Epidermal melanocyte (primary cell): ENCODE results near the gene PREX1.

Source experiments
- DNase-seq: peaks from one replicate; pipeline ENCODE4 v3.0.0; 2011; ENCODE audit warnings: low spot score; ENCODE audit not compliant: insufficient read length

The PREX1 gene

DNA sequence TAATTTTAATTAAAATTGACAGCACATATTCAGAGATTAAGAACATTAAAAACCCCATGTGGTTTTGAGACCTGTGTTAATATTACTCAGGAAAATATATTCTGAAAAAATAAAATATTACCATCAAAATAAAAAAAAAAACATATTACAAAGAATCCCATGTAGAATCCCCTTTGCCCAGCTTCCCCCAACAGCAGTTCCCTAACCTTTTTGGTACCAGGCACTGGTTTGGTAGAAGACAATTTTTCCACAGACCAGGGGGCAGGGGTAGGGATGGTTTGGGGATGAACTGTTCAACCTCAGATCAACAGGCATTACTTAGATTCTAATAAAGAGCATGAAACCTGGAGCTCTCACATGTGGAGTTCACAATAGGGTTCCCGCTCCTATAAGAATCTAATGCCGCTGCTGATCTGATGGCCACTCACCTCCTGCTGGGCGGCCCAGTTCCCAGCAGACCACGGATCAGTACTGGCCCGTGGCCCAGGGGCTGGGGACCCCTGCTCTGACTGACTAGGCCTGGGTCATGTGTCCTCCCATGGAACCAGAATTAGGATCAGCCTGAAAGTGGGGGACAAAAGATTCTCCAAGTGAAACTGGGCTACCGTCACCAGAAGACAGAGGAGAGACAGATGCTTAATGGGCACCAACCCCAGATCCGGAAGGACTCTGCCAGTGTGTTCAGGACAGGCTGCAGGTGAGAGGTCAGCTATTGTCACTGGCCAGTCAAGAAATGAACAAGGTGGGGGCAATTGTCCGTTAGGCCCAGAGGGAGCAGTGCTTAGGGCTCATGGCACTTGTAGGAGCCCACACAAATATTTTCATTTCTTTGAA, 235.5 kb downstream of the PREX1 start:
- DNase-seq: no peak

DNA sequence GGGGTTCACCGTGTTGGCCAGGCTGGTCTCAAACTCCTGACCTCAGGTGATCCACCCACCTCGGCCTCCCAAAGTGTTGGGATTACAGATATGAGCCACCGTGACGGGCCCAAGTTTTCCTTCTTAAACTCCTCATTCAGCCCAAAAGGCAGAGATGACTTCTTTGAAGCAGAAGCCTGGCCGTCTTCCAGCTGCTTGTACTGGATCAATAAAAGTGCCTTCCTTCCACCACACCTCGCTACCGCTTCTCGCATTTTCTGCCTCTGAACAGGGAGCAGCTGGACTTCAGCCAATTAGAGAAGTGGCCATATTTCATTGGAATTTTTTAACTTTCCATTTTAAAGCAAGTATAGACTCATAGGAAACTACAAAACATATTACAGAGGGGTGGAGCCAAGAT, 241.1 kb downstream of the PREX1 start:
- DNase-seq: no peak

DNA sequence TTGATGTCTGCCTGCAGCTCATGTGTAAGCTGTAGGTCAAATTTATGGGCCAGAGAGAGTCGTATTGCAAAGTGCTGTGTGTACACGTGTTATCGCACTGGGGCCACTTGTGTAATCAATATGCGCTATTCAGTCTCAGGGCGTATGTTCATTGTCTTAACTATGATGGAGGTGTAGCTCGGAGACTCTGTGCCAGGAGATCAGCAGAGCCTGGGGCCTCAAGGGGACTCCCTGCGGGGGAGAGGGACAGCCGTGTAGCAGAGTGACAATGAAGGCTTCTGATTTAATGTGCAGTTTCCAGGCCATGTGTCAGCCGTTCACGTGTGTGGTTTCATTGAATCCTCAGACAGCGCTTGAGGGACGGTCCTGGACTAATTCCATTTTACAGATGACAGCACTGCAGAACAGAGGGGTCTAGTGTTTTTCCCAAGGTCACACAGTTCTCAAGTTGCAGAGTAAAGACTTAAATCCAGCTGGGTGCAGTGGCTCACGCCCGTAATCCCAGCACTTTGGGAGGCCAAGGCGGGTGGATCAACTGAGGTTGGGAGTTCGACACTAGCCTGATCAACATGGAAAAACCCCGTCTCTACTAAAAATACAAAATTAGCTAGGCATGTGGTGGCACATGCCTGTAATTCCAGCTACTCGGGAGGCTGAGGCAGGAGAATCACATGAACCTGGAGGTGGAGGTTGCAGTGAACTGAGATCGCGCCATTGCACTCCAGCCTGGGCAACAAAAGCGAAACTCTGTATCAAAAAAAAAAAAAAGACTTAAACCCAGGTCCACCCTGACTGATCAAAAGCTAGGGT, 242.5 kb downstream of the PREX1 start:
- no peak for DNase-seq

DNA sequence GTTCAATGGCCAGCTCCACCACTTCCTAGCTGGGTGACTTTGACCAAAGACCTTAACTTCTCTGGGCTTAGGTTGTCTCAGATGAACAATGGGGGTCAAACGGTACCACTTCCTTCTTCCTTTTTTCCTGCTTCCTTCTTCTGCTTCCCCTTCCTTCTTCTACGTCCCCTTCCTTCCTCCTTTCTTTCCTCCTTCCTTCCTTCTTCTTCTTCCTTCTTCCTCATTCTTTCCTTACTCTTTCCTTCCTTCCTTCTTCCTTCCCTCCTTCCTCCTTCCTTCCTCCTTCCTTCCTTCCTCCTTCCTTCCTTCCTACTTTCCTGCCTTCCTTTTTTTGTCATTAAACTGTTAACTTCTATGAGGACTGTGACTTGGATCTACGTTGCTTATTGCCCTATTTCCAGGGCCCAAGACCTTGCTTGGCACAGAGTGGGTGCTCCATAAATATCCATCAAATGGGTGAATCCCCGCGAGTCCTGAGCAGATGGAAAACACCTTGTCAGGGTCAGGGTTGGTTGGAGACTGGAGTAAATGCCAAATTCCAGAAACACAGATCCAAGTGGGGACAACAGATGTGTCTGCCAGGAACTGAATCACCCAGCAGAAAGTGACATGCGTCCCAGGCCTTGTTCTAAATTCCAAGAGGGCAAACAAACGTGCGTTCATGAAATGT, 243.3 kb downstream of the PREX1 start:
- no peak for DNase-seq

DNA sequence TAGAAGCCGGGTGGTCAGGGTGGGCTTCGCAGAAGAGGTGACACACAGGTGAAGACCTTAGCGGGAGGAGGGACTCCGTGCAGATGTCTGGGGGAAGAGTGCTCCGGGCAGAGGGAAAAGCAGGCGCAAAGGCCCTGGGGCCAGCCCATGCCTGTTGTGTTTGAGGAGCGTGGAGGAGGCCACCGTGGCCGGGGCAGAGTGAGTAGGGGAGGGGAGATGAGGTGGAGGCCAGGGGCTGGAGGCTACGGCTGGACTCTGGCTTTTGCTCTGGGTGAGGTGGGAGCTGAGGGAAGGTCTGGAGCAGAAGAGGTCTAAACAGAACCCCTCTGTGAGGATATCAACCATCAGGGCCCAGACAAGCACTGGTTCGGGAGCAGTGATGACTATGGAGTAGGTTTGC, 244.0 kb downstream of the PREX1 start:
- DNase-seq: no peak

DNA sequence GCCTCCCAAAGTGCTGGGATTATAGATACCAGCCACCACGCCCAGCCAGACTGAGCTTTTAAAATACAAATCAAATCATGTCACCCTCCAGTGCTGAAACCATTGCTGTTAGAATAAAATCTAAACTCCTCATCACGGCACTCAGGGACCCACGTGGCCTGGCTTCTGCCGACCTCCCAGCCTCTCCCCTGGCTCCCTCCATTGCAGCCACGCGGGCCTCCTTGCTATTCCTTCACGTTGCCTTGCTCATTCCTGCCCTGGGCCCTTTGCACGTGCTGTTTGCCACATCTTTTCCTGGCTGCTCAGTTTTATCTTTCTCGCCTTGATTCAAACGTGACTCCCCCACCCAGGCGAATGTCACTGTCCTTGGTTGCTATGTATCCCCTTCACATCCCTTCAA, 244.6 kb downstream of the PREX1 start:
- DNase-seq: no peak

DNA sequence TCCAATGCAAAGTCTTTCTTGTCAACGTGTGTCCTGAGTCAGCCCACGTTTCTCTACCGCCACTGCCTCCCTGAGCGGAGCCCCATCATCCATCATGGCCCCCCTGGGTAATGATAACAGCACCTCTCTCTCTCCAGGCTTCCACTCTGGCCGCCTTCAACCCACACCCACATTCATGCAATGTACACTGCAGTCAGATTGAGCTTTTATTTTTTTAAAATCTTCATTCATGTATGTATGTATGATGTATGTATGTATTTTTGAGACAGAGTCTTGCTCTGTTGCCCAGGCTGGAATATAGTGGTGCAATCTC, 245.2 kb downstream of the PREX1 start:
- no peak for DNase-seq

DNA sequence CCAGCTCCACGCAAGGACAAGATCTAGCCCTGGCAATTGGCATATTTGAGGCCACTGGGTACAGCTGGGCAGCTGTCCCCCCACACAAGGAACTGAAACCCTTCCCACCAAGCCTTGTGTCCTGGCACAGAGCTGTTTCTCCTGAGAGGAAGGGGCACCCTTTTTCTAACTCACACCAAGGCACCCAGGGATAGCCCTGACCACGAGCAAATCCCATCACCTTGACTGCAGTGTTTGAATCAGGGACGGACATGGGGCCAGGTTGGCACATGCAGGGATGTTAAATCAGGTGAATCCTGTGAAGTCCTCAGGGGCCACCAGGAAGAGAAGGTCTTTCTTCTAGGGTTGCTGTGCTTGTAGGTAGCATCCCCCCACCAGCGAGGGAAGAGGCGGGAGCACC, 246.6 kb downstream of the PREX1 start:
- no peak for DNase-seq

DNA sequence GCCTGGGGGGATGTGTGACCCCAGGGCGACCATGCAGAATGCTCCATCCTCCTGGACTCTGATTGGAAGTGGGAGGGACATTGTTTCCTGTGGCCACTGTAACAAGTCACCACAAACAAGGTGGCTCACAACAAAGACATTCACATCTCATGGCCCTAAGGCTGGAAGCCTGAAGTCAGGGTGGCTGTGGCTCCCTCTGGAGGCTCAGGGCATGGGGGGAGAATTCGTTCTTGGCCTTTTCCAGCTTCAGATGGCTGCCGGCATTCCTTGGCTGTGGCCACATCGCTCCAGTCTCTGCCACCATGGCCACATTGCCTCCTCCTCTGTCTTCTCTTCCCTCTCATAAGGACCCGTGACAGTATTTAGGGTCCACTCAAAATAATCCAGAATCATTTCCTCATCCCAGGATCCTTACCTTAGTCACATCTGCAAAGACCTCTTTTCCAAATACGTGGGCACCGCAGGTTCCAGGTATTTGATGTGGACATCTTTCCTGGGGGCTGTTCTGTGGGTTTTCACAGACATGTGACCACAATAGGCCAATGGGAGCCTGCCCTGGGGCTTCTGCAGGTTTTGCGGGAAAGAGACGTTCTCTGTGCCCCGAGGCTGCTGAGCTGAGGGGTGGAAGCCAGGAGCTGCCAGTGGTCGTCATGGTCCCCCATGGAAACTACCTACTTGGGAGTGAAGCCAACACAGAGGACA, 249.3 kb downstream of the PREX1 start:
- DNase-seq: no peak

DNA sequence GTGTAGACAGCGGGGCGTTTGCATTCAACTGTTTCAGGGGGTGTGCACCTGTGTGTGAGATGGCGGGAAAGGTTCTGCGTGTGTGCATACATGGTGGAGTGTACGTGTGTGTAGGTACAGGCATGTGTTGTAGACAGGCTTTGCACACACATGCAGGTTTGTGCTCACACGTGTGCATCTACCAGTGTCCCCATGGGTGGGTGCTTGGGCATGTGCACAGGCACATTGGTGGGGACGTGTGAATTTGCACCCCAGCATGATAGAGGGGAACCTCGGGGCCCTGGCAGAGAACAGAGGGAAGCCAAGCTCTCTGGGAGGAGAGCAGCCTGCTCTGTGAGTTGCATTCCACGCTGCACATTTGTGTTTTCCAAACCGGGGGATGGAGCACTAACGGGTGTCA, 250.2 kb downstream of the PREX1 start:
- DNase-seq: no peak

DNA sequence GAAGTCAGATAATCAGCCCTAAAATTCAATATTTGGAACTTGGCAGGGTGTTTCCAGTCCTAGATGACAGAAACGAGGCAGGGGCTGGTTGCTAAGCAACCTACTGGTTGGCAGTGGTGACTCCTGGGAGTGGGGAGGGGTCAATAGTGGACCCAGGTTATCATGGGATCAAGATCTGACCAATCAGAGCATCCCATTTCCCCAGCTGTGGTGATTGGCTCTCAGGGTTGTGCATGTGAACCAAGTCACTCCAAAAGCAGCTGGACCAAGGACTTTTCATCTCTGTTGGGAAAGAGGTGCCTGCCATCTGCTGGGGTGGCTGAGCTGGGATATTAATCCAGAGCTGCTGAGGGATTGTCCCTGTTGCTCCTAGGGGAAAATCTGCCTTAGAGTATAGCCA, 253.4 kb downstream of the PREX1 start:
- no peak for DNase-seq
